AG04450 (cell line): ENCODE data around the gene USF1. TPM values are rescaled to one million over a fixed set of nuclear protein-coding genes. Genes with fewer than 3 reads are reported as not detected.

Experiments used
- CTCF ChIA-PET: fragments of 300-600, 350-600 bp; formaldehyde crosslinking; extraction: SDS; loops from one replicate; lab custom pipeline; 2022; ENCODE audit warnings: antibody characterized with exemption, inconsistent platforms; lab: Charles Lee
- POLR2A ChIA-PET: fragments of 350-600 bp; formaldehyde crosslinking; extraction: SDS; loops from one replicate; lab custom pipeline; 2021; ENCODE audit warnings: antibody characterized with exemption, inconsistent platforms; lab: Yijun Ruan, JAX
- DNase-seq: peaks from one replicate; pipeline ENCODE4 v3.0.0-alpha.2; 2011; ENCODE audit warnings: low read depth, low spot score
- H3K27ac ChIP-seq: one replicate; pipeline ENCODE4 v1.5.1; 2012; ENCODE audit warnings: low read depth, low read length, control low read depth
- H3K27me3 ChIP-seq: one replicate; pipeline ENCODE4 v1.6.0; 2012; ENCODE audit warnings: low read length; ENCODE audit not compliant: control insufficient read depth, insufficient read depth
- H3K4me3 ChIP-seq: 2 replicates; pipeline ENCODE4 v1.5.1; 2011; ENCODE audit warnings: mild to moderate bottlenecking, low read depth, low read length, control low read depth
- H3K9me3 ChIP-seq: 2 replicates; pipeline ENCODE4 v1.5.1; 2012; ENCODE audit warnings: low read length; ENCODE audit not compliant: control insufficient read depth, insufficient read depth
- CTCF ChIP-seq: IDR thresholded peaks from 2 replicates; pipeline ENCODE4 v1.5.1; 2011; ENCODE audit warnings: low read depth, low read length, control low read depth, inconsistent platforms
- polyA plus RNA-seq: library from polyadenylated mRNA; depleted of rRNA; stranded (reverse); fragments of >200 nt; gene quantifications from 2 replicates; pipeline ENCODE4 v1.2.3, GENCODE V29; 2011

The USF1 gene
- polyA plus RNA-seq, 1 experiment, result 32.6 TPM

DNA sequence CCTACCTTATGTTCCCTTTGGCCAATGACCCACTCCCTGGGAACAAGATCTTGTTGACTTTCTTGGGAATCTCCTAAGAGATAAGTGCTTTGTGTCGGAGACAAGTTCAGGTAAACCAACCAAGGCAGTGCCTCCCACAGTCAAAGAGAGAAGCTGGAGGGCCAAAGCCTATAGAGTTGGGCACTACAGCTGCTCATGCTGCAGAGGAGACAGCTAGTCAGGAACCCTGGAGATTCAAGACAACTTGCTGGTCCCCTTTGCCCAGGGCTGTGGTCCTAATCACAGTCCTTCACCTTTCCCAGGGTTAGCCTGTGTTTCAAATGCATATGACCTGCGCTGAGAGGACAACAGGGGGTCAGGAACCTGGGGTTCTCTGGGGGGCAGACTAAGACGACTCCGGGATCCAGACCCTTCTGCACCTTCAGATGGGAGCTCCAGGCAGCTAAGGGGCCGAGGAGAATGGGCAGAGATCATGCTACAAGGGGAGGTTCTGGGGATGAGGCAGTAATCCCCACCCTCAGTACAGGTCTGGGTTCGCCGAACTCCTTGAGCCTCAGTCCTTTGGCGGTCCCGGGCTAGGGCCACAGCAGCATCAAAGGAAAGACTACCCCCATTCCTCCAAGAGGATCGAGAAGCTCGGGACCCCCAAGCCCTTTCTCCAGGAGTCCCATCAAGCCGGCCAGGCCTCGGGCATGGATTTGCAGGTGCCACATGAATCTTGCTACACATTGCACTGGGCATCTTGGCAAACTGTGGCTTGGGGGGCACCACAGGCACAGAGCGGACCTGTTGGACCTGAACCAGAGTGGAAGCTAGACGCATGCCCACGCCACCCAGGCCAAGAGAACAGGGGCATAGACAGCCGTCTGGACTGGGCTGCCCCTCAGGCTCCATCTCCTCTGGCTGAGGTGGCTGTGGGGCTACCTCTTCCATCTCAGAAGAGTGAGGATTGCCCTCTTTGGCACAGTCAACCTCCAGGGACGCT lies 2.0 kb upstream of the USF1 start:
- POLR2A ChIA-PET, result interaction anchor here (1.6 to 3.1 kb wide), 2 partner anchors 57 to 85 kb away, joined by 3 to 10 read pairs; partner anchors contain the start of gene DEDD
- no peak for TF ChIP-seq CTCF
- CTCF ChIA-PET, result interaction anchor here (0.6 to 4.3 kb wide), 3 partner anchors 25 to 50 kb away, joined by 3 to 44 read pairs (median 10); partner anchors contain the start of gene KLHDC9
- Histone ChIP-seq H3K4me3 (no peak overlapping the region), H3K27ac (no peak overlapping the region), H3K27me3 (no peaks in the 10 kb centered on the region), H3K9me3 (peaks cover 20% of the 10 kb centered on the region)
- DNase-seq, result no peak

GRCh38 chr1:161046605-161047228 lies 940 bp upstream of the USF1 start:
- Histone ChIP-seq H3K27me3 (no peaks in the 10 kb centered on the region), H3K9me3 (peaks cover 20% of the 10 kb centered on the region), H3K27ac (no peak overlapping the region), H3K4me3 (peak overlapping the region; percentile 86; the same call in 1 of the 2 replicates)
- no peak for DNase-seq
- ChIA-PET CTCF (interaction anchor here (0.6 to 4.3 kb wide), 7 partner anchors 26 to 335 kb away, joined by 3 to 44 read pairs (median 6); partner anchors contain the start of gene KLHDC9), POLR2A (interaction anchor here (0.8 to 3.1 kb wide), 4 partner anchors 38 to 86 kb away, joined by 3 to 10 read pairs (median 5); partner anchors contain the start of gene DEDD)
- TF ChIP-seq CTCF, result no peak

- Histone ChIP-seq H3K9me3 (peaks cover 20% of the 10 kb centered on the region), H3K27me3 (no peaks in the 10 kb centered on the region), H3K4me3 (peak overlapping the region; percentile 86), H3K27ac (peak overlapping the region; percentile 95)
- POLR2A ChIA-PET, result interaction anchor here (0.5 to 3.1 kb wide), 11 partner anchors 10 to 120 kb away, joined by 3 to 10 read pairs (median 5); partner anchors contain the start of genes DEDD, F11R and NECTIN4
- TF ChIP-seq CTCF, result no peak
- CTCF ChIA-PET, result interaction anchor here (0.9 to 4.3 kb wide), 5 partner anchors 26 to 53 kb away, joined by 3 to 44 read pairs (median 5); partner anchors contain the start of gene KLHDC9
- DNase-seq, result no peak
Observed at GRCh38 chr1:161044908-161045735, 655 bp downstream of the USF1 start.

- DNase-seq, result no peak
- Histone ChIP-seq H3K27me3 (no peaks in the 10 kb centered on the region), H3K4me3 (peak overlapping the region; percentile 86), H3K27ac (peak overlapping the region; percentile 95), H3K9me3 (peaks cover 19% of the 10 kb centered on the region)
- ChIA-PET POLR2A (interaction anchor here (0.5 to 3.1 kb wide), 5 partner anchors 10 to 88 kb away, joined by 4 to 10 read pairs (median 7); partner anchors contain the start of genes DEDD and NECTIN4), CTCF (interaction anchor here (1.1 to 4.3 kb wide), 4 partner anchors 27 to 53 kb away, joined by 3 to 44 read pairs (median 6); partner anchors contain the start of gene KLHDC9)
- no peak for TF ChIP-seq CTCF
Observed at GRCh38 chr1:161044535-161044907, 1.3 kb downstream of the USF1 start.
